Endometrial microvascular endothelial cells (primary cell): ENCODE results near the gene CD3E. TPM values are rescaled to one million over a fixed set of nuclear protein-coding genes. Genes with fewer than 3 reads are reported as not detected.

Experiments used
- in situ Hi-C: cut with HindIII; loops from 2 replicates; pipeline ENCODE4 v1.10.0; 2017; ENCODE audit warnings: low sequenced_read_pairs, low pct_unique_long_range_greater_than_20kb; ENCODE audit errors: inconsistent ontology term
- total RNA-seq: library from RNA; depleted of rRNA; stranded (reverse); fragments of >200 nt; gene quantifications from one replicate; pipeline ENCODE4 v1.2.3, GENCODE V29; 2015; ENCODE audit errors: inconsistent ontology term

Gene CD3E
- not detected for total RNA-seq

DNA sequence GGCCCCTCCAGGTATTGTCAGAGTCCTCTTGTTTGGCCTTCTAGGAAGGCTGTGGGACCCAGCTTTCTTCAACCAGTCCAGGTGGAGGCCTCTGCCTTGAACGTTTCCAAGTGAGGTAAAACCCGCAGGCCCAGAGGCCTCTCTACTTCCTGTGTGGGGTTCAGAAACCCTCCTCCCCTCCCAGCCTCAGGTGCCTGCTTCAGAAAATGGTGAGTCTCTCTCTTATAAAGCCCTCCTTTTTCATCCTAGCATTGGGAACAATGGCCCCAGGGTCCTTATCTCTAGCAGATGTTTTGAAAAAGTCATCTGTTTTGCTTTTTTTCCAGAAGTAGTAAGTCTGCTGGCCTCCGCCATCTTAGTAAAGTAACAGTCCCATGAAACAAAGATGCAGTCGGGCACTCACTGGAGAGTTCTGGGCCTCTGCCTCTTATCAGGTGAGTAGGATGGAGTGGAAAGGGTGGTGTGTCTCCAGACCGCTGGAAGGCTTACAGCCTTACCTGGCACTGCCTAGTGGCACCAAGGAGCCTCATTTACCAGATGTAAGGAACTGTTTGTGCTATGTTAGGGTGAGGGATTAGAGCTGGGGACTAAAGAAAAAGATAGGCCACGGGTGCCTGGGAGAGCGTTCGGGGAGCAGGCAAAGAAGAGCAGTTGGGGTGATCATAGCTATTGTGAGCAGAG lies at the start of gene CD3E:
Gene CD3E, plus strand, starts transcription at position 163 of the 681 bp plus-strand sequence. Its CDS starts 223 bp downstream, at position 386.
- in situ Hi-C loops = no loop called here

DNA sequence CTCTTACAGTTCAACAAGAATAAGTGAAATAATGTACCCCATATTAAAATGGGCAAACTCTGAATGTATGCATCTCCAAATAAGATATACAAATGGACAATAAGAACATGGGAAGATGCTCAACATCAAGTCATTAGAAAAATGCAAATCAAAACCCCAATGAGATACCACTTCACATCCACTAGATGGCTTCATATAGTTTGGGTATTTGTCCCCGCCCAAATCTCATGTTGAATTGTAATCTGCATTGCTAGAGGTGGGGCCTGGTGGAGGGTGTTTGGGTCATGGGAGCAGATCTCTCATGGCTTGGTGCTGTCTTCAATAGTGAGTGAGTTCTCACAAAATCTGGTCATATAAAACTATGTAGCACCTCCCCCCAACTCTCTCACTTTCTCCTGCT lies 46.1 kb upstream of the CD3E start:
- in situ Hi-C loops = no loop called here

DNA sequence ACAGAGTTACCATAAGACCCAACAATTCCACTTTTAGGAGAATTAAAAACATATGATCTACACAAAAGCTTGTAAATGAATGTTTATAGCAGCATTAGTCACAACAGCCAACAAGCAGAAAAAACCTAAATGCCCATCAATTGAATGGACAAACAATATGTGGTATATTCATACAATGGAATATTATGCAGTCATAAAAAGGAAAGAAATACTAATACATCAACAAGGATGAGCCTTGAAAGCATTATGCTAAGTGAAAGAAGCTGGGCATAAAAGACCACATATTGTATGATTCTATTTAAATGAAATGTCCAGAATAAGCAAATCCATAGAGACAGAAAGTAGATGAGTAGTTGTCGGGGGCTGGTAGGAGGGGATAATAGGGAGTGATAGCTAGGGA lies 45.4 kb upstream of the CD3E start:
- in situ Hi-C loops = no loop called here

DNA sequence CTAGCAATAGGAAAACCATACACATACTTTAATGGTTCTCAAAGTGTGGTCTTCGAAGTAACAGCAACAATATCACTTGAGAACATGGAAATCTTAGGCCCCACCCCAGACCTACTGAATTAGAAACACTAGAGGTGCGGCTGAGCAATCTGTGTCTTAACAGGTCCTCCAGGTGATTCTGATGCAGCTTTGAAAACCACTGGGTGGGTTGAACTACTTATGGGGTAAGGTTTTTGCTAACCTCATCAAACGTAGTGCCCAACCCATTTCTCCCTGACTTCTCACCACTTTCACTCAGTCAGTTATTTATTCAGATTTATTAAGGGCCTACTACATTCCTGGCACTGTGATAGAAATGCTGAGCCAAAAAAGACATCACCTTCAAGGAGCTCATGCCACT lies 44.2 kb upstream of the CD3E start:
- in situ Hi-C loops = no loop called here

DNA sequence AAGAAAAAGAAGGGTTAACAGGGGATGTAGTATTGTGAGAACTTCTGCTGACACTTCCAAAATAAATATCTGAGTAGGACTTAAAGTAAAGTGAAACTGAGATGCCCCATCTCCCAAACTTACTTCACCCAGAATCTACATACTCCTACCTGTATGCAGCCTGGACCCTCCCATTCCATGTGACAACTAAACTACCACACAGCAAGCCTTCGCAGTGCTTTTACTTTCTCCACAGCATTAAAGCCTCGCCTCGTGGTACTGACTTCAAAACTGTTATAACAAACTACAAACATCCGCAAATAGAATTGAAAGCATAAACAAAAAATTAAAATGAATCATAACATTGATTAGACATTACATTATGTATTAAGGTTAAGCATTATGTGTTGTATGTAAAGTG lies 41.4 kb upstream of the CD3E start:
- in situ Hi-C loops = no loop called here

DNA sequence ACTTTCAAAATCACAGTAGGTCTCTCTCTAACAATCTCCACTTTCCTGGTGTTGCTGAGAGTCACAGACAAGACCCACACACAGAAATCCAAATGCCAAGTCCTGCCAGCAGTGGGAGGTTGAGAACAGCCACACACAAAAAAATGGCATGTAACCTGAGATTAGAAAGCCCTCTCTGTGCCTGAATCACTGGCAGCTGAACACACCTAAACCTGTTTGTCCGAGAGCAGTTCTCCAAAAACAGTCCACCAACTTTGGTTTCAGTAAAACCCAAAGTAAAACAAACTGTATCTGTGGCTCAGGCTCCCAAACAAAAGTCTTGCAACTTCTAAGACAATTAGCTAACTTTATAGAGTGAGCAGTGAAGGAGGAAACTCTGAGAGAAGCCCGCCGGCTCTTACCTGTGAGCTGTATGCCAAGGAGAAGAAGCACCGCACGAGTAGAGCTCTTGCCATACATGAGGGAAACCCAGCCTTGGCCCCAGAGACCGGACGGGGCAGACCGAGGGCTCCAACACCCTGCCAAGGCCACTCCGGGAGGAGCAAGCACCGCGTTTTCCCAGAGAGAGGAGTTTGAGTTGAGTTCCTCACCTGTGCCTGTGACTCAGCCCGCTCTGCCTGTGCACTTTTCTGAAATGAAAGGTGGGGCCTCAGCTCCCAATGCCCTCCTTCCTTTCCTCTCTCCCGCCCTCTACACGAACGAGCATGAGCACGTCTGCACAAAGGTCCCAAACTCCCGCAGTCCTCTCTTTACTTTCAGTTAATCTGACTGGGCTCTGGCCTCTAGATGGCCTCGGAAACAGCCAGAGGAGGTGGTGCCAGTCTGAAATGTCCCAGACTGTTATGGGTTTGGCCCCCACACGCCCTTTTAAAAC lies 40.6 kb upstream of the CD3E start, which contains the start of gene MPZL2:
Gene MPZL2, minus strand, starts transcription at position 603 of the 874 bp plus-strand sequence. Its CDS starts 144 bp downstream, at position 459.
- in situ Hi-C loops = no loop called here

DNA sequence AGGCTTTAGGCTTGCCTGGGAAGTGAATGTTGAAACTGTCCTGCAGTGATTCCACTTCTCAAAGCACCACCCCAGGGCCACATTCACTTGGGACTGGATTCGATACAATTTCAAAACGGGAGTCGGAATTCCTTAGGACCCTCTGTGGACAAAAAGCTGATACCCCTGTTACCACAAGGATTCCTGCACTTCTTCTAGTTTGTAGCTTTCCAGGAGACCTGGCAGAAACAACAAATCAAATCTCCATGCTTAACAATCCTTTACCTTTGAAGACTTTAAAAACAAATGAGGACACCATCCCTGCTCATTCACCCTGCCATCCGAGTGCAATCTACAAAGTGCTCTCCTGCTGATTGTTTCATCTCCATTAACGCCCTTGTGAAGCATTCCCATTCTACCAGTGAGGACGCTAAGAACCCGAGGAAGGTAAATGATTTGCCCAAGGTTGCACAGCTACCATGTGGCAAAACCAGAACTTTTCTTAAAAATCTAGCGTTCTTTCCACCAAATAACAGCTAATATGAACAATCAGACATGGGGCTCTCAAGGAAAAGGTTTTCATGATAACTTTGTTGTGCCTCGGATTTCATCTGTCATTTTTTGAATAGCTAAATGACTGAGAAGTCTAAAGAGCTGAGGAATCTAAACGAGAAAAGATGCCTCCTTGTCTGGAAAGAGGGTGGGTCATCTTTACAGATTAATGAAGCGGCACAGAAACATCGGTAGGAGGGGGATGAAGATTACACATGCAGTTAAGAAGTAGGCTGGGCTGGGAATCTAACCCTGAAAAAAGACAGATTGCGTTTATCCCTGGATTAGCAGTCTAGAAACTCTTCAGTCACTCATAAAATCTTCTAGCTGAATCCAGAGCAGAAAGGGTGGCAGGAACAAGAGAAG lies 39.7 kb upstream of the CD3E start:
- in situ Hi-C loops = no loop called here

DNA sequence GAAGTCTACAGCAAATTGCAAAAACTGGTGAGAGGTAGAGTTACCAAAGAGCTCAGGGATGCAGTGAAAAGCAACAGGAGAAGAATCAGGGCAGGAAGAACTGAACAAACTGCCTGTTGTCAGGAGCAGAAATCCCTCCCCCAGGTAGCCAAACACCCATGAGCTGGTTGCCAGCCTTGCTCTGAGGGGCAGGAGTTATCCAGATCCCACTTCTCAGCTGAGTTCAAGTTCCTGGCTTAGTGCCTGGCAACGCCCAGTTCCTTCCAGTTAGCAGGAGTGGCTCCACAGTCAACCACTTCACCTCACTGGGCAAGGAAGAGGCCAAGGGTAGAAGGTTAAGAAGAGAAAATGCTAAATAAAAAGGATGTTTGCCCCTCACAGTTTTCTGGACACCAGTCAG lies 38.6 kb upstream of the CD3E start:
- in situ Hi-C loops = no loop called here

DNA sequence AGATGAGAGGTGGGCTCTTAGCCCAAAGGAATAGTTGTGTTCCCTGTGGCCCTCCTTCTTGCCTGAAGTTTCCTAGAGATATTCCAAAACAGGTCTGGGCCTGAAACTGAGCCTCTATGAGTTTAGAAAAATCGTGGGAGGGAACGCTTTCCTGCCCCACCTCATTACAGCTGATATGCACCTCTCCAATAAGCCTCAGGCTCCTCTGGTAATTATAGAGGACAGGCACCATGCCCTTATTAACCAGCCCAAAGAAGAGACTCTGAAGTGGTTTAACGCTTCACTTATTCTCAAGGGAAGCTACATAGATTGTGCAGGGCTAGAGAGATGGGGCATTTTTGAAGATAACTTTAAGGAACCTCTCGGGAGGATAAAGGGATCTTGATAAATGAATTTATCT lies 37.0 kb upstream of the CD3E start:
- in situ Hi-C loops = no loop called here

DNA sequence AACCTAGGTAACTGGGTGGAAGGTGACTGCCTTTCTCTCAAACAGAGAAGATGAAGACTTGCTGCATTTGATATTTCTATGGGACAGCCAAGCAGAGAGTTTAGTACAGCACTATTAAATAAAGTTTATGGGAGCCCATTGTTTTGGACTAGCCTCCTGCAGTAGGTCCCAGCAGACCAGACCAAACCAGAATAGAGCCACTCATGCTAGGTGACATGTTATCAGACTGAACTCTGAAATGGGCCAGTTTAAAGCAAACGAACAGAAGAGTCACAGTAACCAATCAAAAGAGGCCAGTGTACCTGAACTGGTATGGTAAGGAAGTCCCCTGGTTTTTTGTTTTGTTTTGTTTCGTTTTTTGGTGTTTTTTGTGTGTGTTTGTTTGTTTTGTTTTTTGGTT lies 32.5 kb upstream of the CD3E start:
- in situ Hi-C loops = no loop called here

DNA sequence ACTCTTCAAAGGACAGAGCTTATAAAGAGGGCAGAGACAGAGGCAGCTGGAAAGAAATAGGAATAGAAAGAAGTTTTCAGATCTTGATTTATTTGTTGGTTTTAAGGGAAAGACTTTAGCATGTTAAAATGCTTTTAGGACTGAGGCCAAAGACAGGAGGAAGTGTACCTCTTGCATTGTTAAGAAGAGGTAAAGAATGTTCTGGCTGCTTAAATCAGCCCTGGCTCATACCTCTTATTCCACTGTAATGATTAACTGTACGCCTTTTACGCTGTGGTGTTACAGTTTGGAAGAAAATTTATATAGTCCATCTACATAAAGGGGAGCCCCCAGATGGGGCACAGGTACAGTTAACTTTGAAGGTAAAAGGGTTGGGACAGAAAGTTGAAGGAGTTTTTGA lies 30.3 kb upstream of the CD3E start:
- in situ Hi-C loops = no loop called here

DNA sequence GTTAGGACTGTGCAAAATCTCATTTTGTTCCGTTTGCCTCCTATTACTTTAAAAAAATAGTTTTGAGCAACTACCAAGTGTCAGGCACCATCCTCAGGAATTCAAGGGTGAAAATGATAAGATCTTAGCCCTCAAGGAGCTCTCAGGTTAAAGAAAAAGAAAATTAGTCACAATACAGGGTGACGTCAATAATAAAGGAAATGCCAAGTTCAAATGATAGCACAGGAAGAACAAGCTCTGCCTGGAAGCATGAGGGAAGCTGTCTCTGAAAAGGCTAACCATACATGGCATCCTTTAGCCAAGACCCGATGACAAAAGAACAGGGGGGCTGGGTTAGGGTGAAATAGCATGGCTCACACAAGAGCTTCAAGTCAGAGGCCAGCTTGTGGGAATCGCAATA lies 29.4 kb upstream of the CD3E start:
- in situ Hi-C loops = no loop called here

DNA sequence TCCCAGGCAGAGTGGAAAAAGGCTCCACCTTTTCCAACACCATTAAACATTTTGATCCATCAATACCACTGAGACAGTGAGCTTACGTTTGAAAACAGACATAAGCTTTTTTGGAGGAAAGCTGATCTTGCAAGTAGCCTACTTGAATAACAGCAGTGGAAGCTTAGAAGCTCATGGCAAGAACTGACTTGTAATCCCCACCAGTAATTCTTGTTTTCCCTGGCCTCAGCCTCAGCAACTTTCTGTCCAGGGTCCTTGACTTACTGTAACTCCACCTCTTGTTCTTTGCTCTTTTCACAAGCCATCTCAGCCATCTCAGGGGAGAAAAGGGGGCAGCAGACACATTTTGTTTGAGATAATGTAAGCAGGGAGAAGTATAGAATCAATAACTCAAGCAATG lies 28.1 kb upstream of the CD3E start:
- in situ Hi-C loops = no loop called here

DNA sequence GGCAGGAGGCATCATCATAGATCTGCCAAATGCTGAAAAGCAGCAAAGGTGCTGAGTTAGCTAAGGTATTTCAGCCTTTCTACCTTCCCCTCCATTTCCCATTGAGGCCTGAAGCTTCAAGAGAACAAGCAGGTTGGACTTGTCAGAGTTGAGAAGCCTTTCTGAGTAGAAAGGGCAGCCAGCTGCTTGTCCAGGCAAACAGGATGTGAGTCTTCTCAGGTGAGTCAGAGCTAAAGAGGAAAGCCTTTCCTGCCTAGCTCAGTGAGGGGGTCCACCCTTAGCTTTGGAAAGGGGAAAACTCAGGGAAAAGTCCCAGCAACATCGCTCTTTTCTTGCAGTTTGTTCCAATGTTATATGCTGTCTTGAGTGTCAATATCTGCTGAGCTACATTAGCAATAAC lies 27.2 kb upstream of the CD3E start:
- in situ Hi-C loops = no loop called here

DNA sequence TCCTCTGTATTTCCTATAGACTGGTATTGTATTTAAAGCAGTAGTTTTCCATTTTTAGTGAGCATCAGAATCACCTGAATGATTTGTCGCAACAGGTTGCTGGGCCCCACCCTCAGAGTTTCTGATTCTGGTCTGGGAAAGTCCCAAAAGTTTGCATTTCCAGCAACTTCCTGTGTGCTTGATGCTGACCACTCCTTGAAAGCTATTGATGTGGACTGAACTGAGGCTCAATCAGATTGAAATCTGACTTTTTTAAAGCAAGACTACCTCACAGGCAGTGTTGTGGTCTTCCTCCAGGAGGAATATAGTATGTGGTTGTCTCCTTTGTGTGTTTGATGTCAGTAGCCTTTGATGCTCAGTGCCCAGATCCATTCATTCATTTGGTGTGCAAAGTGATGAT lies 23.2 kb upstream of the CD3E start:
- in situ Hi-C loops = no loop called here

DNA sequence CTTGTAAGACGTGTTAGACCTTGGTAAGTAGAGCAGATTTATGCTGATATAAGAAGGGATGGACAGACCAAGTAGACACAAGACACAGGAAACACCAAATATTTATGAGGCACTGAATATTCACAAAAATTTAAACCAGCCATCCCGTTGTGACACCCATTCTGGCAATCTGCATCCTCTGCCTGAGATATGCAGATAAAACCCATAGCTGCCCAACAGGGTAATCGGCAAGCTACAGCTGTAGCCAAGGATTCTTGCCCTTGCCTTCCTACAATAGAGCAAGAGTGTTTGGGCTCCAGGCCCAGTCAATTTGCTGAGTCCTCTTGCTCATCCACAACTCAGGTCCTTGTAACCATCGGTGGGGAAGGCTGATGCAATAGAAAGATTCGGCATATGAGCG lies 21.9 kb upstream of the CD3E start:
- in situ Hi-C loops = no loop called here

DNA sequence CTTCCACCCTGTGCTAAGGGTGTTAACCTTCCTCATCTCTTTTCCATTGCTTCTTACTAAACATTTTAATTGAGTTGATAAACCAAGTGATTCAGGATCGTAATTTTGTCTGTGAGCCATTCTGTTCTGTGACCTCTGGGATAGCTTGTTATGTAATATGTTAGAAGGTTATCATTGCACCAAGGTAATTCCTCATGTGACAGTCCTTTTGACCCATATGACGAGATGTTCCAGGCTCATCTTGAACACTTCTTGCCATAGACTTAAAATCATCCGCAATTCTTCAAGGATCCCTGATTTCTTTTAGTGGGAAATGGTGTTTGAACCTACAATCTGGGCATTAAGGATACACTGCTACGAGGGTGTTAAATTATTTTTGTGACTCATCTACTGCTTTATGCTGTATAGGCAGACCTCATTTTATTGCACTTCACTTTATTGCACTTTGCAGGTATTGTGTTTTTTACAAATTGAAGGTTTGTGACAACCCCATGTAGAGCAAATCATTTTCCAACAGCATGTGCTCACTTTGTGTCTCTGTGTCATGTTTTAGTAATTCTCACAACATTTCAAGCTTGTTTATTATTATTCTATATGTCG lies 21.4 kb upstream of the CD3E start:
- in situ Hi-C loops = no loop called here

DNA sequence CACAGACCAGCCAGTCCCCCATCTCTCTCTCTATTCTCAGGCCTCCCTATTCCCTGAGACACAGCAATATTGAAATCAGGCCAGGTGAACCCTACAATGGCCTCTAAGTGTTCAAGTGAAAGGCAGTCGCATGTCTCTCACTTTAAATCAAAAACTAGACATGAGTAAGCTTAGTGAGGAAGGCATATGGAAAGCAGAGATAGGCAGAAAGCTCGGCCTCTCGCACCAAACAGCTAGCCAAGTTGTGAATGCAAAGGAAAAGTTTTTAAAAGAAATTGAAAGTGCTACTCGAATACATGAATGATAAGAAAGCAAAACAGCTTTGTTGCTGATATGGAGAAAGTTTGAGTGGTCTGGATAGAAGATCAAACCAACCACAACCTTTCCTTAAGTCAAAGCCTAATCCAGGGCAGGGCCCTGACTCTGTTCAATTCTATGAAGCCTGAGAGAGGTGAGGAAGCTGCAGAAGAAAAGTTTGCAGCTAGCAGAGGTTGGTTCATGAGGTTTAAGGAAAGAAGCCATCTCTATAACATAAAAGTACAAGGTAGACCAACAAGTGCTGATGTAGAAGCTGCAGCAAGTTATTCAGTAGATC lies 20.7 kb upstream of the CD3E start:
- in situ Hi-C loops = no loop called here

DNA sequence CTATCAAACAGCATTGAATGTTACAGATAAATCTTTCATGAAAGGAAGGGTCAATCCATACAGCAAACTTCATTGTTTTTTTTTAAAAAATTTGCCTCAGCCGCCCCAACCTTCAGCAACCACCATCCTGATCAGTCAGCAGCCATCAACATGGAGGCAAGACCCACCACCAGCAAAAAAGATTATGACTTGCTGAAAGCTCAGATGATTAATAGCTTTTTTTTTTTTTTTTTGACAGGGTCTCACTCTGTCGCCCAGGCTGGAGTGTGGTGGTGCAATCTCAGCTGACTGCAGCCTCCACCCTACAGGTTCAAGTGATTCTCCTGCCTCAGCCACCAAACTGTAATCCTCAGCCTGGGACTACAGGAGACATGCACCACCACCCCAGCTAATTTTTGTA lies 18.0 kb upstream of the CD3E start:
- in situ Hi-C loops = no loop called here
